HG03565 (cell line): ENCODE data around the gene PRM3.
A peak's percentile ranks its signal among the peaks of the same experiment; 100 is the strongest.

ENCODE experiments used
- ATAC-seq: cut with Tn5 transposase; IDR thresholded peaks from one replicate; pipeline ENCODE4 v1.9.1; 2021; ENCODE audit warnings: mild to moderate bottlenecking, moderate library complexity; ENCODE audit not compliant: unreplicated experiment

The PRM3 gene

DNA sequence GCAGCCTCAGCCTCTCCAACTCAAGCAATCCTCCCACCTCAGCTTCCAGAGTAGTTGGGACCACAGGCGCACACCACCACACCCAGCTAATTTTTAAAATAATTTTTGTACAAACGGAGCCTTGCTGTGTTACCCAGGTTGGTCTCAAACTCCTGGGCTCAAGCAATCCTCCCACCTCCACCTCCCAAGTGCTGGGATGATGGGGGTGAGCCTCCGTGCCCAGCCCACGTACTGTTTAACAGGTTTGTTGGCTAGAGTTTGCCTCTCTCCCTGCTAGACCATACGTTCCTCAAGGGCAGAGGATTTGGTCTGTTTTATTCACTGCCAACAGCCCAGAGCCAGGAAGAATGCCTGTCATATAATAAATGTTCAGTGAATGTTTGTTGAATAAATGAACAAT lies 44.0 kb downstream of the PRM3 start:
- ATAC-seq = no peak

GRCh38 chr16:11225677-11226549 lies 47.5 kb downstream of the PRM3 start:
- ATAC-seq = no peak

GRCh38 chr16:11224894-11225676 lies 48.3 kb downstream of the PRM3 start:
- peak; percentile 82 for ATAC-seq

DNA sequence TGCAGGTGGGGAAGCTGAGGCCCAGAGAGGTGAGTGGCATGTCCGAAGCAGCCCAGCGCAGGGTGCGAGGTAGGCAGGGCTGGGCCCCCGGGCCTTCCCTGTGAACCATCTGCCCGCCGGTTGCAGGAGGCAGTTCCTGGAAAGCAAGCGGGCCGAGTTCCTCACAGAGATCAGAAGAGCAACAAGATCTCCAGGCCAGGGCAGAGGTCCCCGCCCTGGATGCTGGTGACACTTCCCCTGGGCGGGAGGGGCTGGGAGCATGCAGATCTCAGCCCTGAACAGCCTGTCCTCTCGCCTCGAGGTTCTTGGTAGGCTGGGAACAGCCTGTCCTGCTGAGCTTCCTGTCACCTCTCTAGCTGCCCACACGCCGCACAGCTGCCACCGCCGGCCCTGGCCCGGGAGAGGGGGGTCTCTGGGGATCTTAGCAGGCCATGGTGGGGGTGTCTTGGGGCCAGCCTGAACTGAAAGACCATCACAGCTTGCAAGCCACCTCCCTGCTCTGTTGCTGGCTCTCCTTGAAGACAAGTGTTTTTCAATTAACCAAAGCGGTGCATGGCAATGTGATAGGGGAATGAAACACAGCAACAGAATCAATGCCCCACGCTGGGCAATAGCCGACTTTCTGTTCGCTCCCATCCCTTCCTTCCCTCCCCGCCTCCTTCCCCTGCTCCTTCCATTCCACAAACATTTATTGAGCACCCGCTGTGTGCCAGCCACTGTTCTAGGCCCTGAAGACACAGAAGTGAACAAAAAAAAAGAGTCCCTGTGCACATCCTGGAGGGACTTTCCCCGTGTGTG lies 49.1 kb downstream of the PRM3 start:
- ATAC-seq = no peak
